HK-2 (cell line): ENCODE results near the gene COP1.
"Not testable (repeated sequence)": the region's sequence is repeated elsewhere in the genome, so short reads cannot be mapped to it uniquely, and the experiment has no call there.

Source experiments
- DNase-seq: peaks from one replicate; pipeline ENCODE4 v3.0.0-alpha.2; 2018; ENCODE audit not compliant: unreplicated experiment

COP1 gene

GRCh38 chr1:176033881-176034280, 173.2 kb downstream of the COP1 start:
- DNase-seq: no peak

GRCh38 chr1:176033474-176033873, 173.6 kb downstream of the COP1 start:
- no peak for DNase-seq

GRCh38 chr1:176032040-176032645, 174.9 kb downstream of the COP1 start:
- no peak for DNase-seq

GRCh38 chr1:176029609-176030008, 177.5 kb downstream of the COP1 start:
- DNase-seq: no peak

DNA sequence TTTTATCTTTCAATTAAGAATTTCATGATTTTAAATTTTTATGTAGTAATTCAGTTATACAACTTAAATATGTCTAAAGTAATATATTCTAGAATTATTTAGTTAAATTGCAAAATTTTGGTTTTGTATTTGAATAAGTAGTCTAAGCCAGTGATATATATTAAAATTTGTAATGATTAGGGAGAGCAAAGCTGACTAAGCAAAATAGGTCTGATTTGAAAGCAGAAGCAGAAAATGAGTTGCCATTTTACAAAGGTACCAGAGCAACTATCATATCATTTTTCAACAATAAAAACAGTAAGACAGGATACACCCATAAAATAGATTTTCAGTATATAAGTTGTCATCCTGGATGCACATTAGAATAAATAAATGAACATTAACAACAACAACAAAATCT, 177.9 kb downstream of the COP1 start:
- DNase-seq: no peak

- DNase-seq: not testable (repeated sequence)
These were observed 179.2 kb downstream of the COP1 start for GRCh38 chr1:176027934-176028333.

GRCh38 chr1:176022574-176022973, 184.5 kb downstream of the COP1 start:
- no peak for DNase-seq

DNA sequence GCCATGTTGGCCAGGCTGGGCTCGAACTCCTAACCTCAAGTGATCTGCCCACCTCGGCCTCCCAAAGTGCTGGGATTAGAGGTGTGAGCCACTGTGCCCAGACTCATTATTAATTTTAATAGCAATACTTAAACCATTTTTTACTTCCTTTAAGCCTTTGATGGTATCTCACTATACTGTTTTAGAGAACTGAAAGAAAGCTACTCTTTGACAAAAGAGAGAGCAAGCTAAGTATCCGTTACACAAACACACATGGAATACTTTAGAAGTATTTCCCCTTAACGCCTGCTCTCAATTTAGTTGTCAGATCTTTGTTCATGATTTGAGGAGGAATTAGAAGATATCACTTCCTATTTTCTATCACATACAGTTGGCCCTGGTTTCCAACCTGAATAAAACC, 189.4 kb downstream of the COP1 start:
- DNase-seq: no peak

- DNase-seq: no peak
These were observed 197.1 kb downstream of the COP1 start for GRCh38 chr1:176009951-176010350.

DNA sequence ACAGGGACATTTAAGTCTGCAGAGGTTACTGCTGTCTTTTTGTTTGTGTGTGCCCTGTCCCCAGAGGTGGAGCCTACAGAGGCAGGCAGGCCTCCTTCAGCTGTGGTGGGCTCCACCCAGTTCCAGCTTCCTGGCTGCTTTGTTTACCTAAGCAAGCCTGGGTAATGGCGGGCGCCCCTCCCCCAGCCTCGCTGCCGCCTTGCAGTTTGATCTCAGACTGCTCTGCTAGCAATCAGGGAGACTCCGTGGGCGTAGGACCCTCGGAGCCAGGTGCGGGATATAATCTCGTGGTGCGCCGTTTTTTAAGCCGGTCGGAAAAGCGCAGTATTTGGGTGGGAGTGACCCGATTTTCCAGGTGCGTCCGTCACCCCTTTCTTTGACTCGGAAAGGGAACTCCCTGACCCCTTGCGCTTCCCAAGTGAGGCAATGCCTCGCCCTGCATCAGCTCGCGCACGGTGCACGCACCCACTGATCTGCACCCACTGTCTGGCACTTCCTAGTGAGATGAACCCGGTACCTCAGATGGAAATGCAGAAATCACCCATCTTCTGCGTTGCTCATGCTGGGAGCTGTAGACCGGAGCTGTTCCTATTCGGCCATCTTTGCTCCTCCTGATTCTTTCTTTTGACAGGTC, 199.2 kb downstream of the COP1 start:
- not testable (repeated sequence) for DNase-seq

GRCh38 chr1:175994660-175995059, 212.4 kb downstream of the COP1 start:
- DNase-seq: not testable (repeated sequence)

DNA sequence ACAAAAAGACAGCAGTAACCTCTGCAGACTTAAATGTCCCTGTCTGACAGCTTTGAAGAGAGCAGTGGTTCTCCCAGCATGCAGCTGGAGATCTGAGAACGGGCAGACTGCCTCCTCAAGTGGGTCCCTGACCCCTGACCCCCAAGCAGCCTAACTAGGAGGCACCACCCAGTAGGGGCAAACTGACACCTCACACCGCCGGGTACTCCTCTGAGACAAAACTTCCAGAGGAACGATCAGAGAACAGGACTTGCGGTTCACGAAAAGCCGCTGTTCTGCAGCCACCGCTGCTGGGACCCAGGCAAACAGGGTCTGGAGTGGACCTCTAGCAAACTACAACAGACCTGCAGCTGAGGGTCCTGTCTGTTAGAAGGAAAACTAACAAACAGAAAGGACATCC, 214.3 kb downstream of the COP1 start:
- not testable (repeated sequence) for DNase-seq

- not testable (repeated sequence) for DNase-seq
These were observed 214.9 kb downstream of the COP1 start for GRCh38 chr1:175992202-175992601.

DNA sequence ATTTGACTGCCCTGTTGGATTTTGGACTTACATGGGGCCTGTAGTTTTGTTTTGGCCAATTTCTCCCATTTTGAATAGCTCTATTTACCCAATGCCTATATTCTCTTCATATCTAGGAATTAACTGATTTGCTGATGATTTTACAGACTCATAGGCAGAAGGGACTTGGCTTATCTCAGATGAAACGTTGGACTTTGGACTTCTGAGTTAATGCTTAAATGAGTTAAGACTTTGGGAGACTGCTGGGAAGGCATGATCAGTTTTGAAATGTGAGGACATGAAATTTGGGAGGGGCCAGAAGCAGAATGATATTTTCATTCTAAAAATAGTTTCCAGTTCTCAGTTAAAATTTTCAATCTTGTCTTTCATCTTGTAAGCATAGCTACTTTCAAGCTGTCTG, 222.3 kb downstream of the COP1 start:
- no peak for DNase-seq

GRCh38 chr1:175984057-175984812, 222.9 kb downstream of the COP1 start:
- DNase-seq: no peak

GRCh38 chr1:175983363-175983762, 223.7 kb downstream of the COP1 start:
- DNase-seq: not testable (repeated sequence)

GRCh38 chr1:175981128-175981527, 226.0 kb downstream of the COP1 start:
- no peak for DNase-seq

DNA sequence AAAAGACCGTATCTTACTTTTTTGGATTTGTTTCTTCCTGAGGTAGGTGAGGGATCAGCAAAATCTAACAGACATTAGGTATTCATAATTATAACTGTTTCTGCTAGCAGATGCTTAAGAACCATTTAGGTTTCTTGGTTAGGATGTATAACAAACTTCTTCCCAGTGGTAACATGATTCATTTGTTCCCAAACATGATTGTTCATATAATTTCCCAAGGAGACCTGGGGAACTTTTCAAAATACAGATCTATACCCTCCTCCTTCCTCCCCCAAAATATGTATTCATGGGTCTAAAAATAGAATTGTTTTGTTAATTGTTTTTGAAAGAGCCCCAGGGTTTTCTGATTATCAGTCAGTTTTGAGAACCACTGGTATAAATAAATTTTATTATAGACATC, 228.2 kb downstream of the COP1 start:
- DNase-seq: no peak

- no peak for DNase-seq
These were observed 228.6 kb downstream of the COP1 start for GRCh38 chr1:175978476-175978875.

DNA sequence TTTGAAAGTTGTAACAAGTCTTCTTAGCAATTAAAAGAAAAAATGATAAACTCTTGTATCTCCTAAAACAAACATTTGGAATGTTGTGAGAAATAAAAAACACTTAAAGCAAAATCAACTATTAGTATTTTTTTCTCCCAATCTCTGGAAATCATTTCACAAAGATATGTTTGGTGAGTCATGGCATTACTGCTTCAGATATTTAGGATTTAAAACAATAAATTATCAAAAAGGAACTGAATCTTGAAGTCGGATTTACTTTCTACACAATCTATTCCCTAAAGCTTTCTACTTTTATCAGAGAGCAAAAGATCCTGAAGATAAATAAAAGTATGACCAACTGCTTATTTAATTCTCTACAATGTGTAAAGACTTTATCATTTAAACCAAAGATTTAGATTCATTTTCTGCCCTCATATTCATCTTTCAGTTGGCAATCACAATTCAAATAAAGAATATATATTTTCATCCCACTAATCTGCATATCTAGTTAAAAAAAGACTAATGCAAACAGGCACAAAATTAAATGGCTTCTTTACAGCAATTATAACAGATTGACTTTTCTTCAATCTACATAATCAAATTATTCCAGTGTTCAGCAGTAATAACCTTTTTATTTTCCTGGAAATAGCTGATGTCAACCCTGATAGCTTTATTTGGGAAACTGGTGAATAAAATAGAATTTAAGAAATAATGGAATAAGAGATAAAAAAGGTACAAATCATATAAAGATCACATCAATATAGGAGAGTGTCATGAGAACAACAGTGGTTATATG, 230.0 kb downstream of the COP1 start:
- DNase-seq: no peak

DNA sequence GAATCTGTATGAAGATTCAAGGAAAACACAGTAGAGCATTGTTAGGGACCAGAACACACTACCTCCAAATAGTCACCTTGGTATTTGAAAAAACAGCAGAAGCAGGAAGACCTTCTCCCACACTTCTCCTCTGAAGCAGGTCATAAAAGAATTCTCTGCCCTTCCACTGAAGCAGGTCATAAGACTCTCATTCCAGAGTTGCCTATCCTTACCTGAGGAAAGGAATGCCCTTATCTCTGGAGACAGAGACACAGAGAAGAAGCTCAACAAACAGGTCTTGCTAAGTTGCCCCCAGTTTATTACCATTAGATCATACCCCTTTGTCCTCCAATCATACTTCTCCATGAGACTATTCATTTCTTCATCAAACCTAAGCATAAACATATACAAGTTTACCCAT, 237.9 kb downstream of the COP1 start:
- no peak for DNase-seq

DNA sequence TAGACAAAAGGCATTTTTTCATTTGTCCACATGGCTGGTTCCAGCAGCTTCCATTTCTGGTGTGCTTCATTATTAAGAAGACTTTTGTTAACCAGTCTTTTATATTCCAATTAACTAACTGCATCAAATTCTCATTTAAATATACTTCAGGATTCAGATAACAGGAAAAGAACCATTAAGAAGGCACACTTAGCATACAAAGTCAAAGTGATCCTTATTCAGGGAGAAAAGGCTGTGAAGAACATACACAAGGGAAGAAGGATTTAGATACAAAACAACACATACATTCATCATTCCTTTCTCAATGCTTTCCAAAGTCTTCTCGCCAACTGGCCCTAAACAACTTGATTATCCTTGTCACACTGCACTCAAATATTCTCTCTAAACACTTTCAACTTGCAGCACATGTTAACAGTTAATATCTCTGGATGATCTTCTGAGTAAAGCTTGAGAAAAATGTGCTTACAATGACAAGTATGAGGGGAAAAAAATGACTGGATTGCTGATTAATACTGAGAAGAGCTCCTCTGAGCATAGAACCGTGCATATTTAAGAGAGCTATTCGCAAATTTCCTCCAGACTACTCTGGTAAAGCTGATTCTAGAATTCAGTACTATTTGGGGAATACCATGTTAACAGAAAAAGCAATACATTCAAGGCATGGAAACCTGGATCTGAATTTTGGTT, 238.5 kb downstream of the COP1 start:
- no peak for DNase-seq
